ENCODE measurements around the gene FMN1. TPM values are rescaled to one million over a fixed set of nuclear protein-coding genes. Genes with fewer than 3 reads are reported as not detected.

The FMN1 gene
- total RNA-seq, 1 experiment from 2014 or later: 4.5 TPM

- ATAC-seq: no peak
- no peaks in the 10 kb centered on the region for H3K27me3 Mint-ChIP-seq (ENCODE audit: low read depth)
- POLR2A ChIA-PET: no interaction called here
- CTCF ChIA-PET: no interaction called here
- no peak for TF ChIP-seq ZNF512 (CRISPR knock-in tag; IDR thresholded peaks at IDR 0.05; ENCODE audit: borderline replicate concordance)
- no peak for TF ChIP-seq OVOL2 (CRISPR knock-in tag; IDR thresholded peaks at IDR 0.05; ENCODE audit: borderline replicate concordance)
- TF ChIP-seq MXD4 (CRISPR knock-in tag; IDR thresholded peaks at IDR 0.05; ENCODE audit: borderline replicate concordance): no peak
- no peak overlapping the region for H3K27ac Mint-ChIP-seq
- DNase-seq (ENCODE audit: low spot score): no peak
- no peaks in the 10 kb centered on the region for H3K9me3 Mint-ChIP-seq
- no peaks in the 10 kb centered on the region for H3K36me3 Mint-ChIP-seq
- H3K4me3 Mint-ChIP-seq: no peak overlapping the region
- no peaks in the 10 kb centered on the region for H3K4me1 Mint-ChIP-seq
Observed at GRCh38 chr15:33169625-33170024, 24.9 kb downstream of the FMN1 start.

- CTCF ChIA-PET: no interaction called here
- ATAC-seq (no peak), DNase-seq (ENCODE audit: low spot score) (no peak)
- Mint-ChIP-seq H3K27me3 (ENCODE audit: low read depth) (no peaks in the 10 kb centered on the region), H3K36me3 (no peaks in the 10 kb centered on the region), H3K9me3 (no peaks in the 10 kb centered on the region), H3K4me3 (no peak overlapping the region), H3K4me1 (no peaks in the 10 kb centered on the region), H3K27ac (no peak overlapping the region)
- no peak for TF ChIP-seq ZNF396 (CRISPR knock-in tag; IDR thresholded peaks at IDR 0.05; ENCODE audit: borderline replicate concordance)
- no peak for TF ChIP-seq RORB (CRISPR knock-in tag; IDR thresholded peaks at IDR 0.05)
- no peak for TF ChIP-seq OVOL2 (CRISPR knock-in tag; IDR thresholded peaks at IDR 0.05; ENCODE audit: borderline replicate concordance)
- no peak for TF ChIP-seq ETV6 (CRISPR knock-in tag; IDR thresholded peaks at IDR 0.05)
- TF ChIP-seq NFATC4 (CRISPR knock-in tag; IDR thresholded peaks at IDR 0.05): no peak
- no peak for TF ChIP-seq RELA (CRISPR knock-in tag; IDR thresholded peaks at IDR 0.05; ENCODE audit: borderline replicate concordance)
- TF ChIP-seq ZNF121 (CRISPR knock-in tag; IDR thresholded peaks at IDR 0.05): no peak
- TF ChIP-seq MAX (CRISPR knock-in tag; IDR thresholded peaks at IDR 0.05): no peak
- no peak for TF ChIP-seq STAT6 (CRISPR knock-in tag; conservative IDR thresholded peaks at IDR 0.05; ENCODE audit: low read depth)
- no peak for TF ChIP-seq TCF7 (CRISPR knock-in tag; IDR thresholded peaks at IDR 0.05; ENCODE audit: low read depth)
- no peak for TF ChIP-seq HMGXB4 (CRISPR knock-in tag; IDR thresholded peaks at IDR 0.05)
- TF ChIP-seq CDX4 (CRISPR knock-in tag; IDR thresholded peaks at IDR 0.05; ENCODE audit: borderline replicate concordance): no peak
- POLR2A ChIA-PET: no interaction called here
Observed at GRCh38 chr15:33168444-33168843, 26.1 kb downstream of the FMN1 start.

GRCh38 chr15:33163816-33164215 is 30.7 kb downstream of the FMN1 start:
- ChIA-PET POLR2A (no interaction called here), CTCF (no interaction called here)
- ATAC-seq (no peak), DNase-seq (ENCODE audit: low spot score) (no peak)
- Mint-ChIP-seq H3K27ac (no peak overlapping the region), H3K4me3 (no peak overlapping the region), H3K4me1 (no peaks in the 10 kb centered on the region), H3K9me3 (no peaks in the 10 kb centered on the region), H3K36me3 (no peaks in the 10 kb centered on the region), H3K27me3 (ENCODE audit: low read depth) (no peaks in the 10 kb centered on the region)
- TF ChIP-seq NFATC4 (CRISPR knock-in tag; IDR thresholded peaks at IDR 0.05): no peak
- TF ChIP-seq ZBTB43 (CRISPR knock-in tag; IDR thresholded peaks at IDR 0.05): no peak
- no peak for TF ChIP-seq E2F4 (CRISPR knock-in tag; IDR thresholded peaks at IDR 0.05; ENCODE audit: borderline replicate concordance, low read depth)
- no peak for TF ChIP-seq AFF4 (CRISPR knock-in tag; IDR thresholded peaks at IDR 0.05; ENCODE audit: borderline replicate concordance)
- no peak for TF ChIP-seq MLX (CRISPR knock-in tag; IDR thresholded peaks at IDR 0.05)
